A549 treated with dexamethasone at 1 μM for 4 hours (cell line): Measurements from ENCODE around the gene APEX2. TPM values are rescaled to one million over a fixed set of nuclear protein-coding genes. Genes with fewer than 3 reads are reported as not detected.

Source experiments
- total RNA-seq: library from RNA; stranded (reverse); fragments of 200-300 nt; extraction: Qiagen RNA extraction; gene quantifications from 5 replicates; pipeline ENCODE4 v1.2.3, GENCODE V29; 2022

APEX2 gene
- 23.6 to 30.7 TPM (median 29.1 TPM) in 5 replicates for total RNA-seq

DNA sequence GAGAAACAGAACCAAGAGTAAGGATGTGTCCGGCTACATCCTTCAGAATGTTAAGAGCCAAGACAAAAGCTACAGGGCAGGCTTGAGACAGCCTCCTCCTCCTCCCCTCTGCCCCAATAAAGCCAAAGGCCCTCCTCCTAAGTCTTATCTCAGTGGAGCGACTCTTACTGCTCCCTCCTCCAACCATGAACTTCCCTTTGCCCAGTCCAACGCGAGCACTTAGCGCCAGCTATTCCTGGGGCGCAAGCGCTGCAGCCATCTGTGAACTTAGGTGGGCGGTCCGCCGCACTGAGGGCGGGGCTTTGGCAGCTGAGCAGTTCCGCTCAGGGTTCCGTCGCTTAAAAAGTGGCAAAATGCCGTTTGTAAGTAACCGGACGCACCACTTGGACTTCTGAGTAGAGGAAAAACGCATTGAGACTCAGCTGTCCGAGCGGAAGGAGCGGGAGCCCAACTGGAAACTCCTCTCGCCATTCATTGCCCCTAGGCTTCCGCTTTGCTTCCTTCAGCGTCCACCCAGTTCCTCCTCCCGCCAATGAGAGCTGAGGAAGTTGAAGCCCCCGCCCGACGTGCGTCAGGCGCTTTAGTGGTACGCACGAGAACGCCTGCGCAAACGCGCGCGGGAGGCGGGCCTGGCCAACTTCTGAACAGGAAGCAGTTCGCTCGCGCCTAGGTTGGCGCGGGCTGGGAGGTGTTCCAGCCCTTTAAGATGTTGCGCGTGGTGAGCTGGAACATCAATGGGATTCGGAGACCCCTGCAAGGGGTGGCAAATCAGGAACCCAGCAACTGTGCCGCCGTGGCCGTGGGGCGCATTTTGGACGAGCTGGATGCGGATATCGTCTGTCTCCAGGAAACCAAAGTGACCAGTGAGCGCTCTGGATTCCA lies at the start of gene APEX2:
TSS of gene APEX2 (plus strand) at position 647 of the 882 bp plus-strand sequence. CDS start at position 707, 60 bp downstream.

GRCh38 chrX:54994099-54994498 lies 6.1 kb upstream of the APEX2 start, which contains the start of gene PFKFB1:
PFKFB1 (minus strand) TSS chrX:54994188; CDS start chrX:54994007, 181 bp downstream.

GRCh38 chrX:55030271-55031205 lies 30.4 kb downstream of the APEX2 start, which contains the start of gene ALAS2:
ALAS2 (minus strand) TSS chrX:55030977; CDS start chrX:55026000, 4,977 bp downstream.

Other genes with a start within 250 kb of the APEX2 start
- gene ITIH6, start 202.1 kb upstream of the APEX2 start, total RNA-seq: 0.01 TPM in 1 of 5 replicates, not detected in the others
- 70.7 to 84.9 TPM (median 79.1 TPM) in 5 replicates for gene MAGED2, start 192.6 kb upstream of the APEX2 start, total RNA-seq
- 0.54 to 0.87 TPM (median 0.71 TPM) in 5 replicates for gene TRO, start 79.5 kb upstream of the APEX2 start, total RNA-seq
- gene PFKFB1, start 6.2 kb upstream of the APEX2 start, total RNA-seq: 0.07 to 0.15 TPM (median 0.10 TPM) in 3 of 5 replicates, not detected in the others
- not detected in 5 replicates for gene ALAS2, start 30.6 kb downstream of the APEX2 start, total RNA-seq
- not detected in 5 replicates for gene PAGE2B, start 74.7 kb downstream of the APEX2 start, total RNA-seq
- not detected in 5 replicates for gene PAGE2, start 88.7 kb downstream of the APEX2 start, total RNA-seq
- gene PAGE5, start 220.0 kb downstream of the APEX2 start, total RNA-seq: not detected in 5 replicates